Germinal center (tissue), 1 donor: ENCODE data around the gene NCOR2.

ENCODE experiments used
- DNase-seq: peaks from one replicate; pipeline ENCODE4 v3.0.0; 2012; ENCODE audit warnings: mixed read lengths, low spot score

NCOR2 gene

GRCh38 chr12:124525927-124526692 lies 41.3 kb downstream of the NCOR2 start:
- no peak for DNase-seq

- no peak for DNase-seq
Measured at GRCh38 chr12:124525455-124525854, 42.0 kb downstream of the NCOR2 start.

GRCh38 chr12:124524231-124524925 lies 43.0 kb downstream of the NCOR2 start:
- DNase-seq = no peak

GRCh38 chr12:124523071-124523470 lies 44.3 kb downstream of the NCOR2 start:
- DNase-seq = no peak

GRCh38 chr12:124520907-124521306 lies 46.5 kb downstream of the NCOR2 start:
- no peak for DNase-seq

- DNase-seq = no peak
Measured at GRCh38 chr12:124520265-124520701, 47.1 kb downstream of the NCOR2 start.

- DNase-seq = no peak
Measured at GRCh38 chr12:124519746-124520145, 47.7 kb downstream of the NCOR2 start.

- DNase-seq = no peak
Measured at GRCh38 chr12:124518051-124518932, 49.1 kb downstream of the NCOR2 start.
